ENCODE measurements around the gene UGT2B15.
"Not testable (repeated sequence)": the region's sequence is repeated elsewhere in the genome, so short reads cannot be mapped to it uniquely, and the experiment has no call there.

DNA sequence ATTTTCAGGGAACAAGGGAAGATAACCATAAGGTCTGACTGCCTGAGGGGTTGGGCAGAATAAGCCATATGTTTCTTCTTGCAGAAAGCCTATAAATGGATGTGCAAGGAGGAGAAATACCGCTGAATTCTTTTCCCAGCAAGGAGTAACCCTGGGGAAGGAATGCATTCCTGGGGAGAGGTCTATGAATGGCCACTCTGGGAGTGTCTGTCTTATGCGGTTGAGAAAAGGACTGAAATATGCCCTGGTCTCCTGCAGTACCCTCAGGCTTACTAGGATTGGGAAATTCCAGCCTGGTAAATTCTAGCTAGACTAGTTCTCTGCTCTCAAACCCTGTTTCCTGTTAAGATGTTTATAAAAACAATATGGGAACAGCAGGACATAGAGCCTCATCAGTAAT lies 32.7 kb upstream of the UGT2B15 start:
- TF ChIP-seq, protein P1, sequence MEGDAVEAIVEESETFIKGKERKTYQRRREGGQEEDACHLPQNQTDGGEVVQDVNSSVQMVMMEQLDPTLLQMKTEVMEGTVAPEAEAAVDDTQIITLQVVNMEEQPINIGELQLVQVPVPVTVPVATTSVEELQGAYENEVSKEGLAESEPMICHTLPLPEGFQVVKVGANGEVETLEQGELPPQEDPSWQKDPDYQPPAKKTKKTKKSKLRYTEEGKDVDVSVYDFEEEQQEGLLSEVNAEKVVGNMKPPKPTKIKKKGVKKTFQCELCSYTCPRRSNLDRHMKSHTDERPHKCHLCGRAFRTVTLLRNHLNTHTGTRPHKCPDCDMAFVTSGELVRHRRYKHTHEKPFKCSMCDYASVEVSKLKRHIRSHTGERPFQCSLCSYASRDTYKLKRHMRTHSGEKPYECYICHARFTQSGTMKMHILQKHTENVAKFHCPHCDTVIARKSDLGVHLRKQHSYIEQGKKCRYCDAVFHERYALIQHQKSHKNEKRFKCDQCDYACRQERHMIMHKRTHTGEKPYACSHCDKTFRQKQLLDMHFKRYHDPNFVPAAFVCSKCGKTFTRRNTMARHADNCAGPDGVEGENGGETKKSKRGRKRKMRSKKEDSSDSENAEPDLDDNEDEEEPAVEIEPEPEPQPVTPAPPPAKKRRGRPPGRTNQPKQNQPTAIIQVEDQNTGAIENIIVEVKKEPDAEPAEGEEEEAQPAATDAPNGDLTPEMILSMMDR (IDR thresholded peaks at IDR 0.05): not testable (repeated sequence)
- TF ChIP-seq POLR2AphosphoS5 (IDR thresholded peaks at IDR 0.05): not testable (repeated sequence)
